Measurements from ENCODE around the gene SLC25A23. TPM values are rescaled to one million over a fixed set of nuclear protein-coding genes. Genes with fewer than 3 reads are reported as not detected.

SLC25A23 gene
- total and polyA plus RNA-seq, 9 of the 15 experiments (the other 6 are each of a cell fraction or from before 2014, with no cell fraction given) = 6.1 to 72.0 (median 26.6) TPM

- TF ChIP-seq ZNF592 (IDR thresholded peaks at IDR 0.05) (peak; percentile 55), ZBTB40 (IDR thresholded peaks at IDR 0.05) (no peak), ZBTB40 (CRISPR knock-in tag; IDR thresholded peaks at IDR 0.05) (no peak), EP400 (IDR thresholded peaks at IDR 0.05) (peak; percentile 30; the same call in 1 of the 2 replicates)
Observed at GRCh38 chr19:6503407-6504201, 44.0 kb upstream of the SLC25A23 start (continued).

Data from K562 (cell line).